ENCODE results near the gene CCDC171. TPM values are rescaled to one million over a fixed set of nuclear protein-coding genes. Genes with fewer than 3 reads are reported as not detected.

CCDC171 gene
- total and polyA plus RNA-seq, 8 donors = 1.5 to 3.7 (median 2.7) TPM

GRCh38 chr9:16022228-16022627 lies 469.4 kb downstream of the CCDC171 start:
- Histone ChIP-seq H3K4me1 (no peaks in the 10 kb centered on the region), H3K27ac (no peak overlapping the region), H3K4me3 (no peak overlapping the region), H3K9me3 (no peaks in the 10 kb centered on the region), H3K27me3 (no peaks in the 10 kb centered on the region), H3K36me3 (no peaks in the 10 kb centered on the region)
- ATAC-seq (no peak), FAIRE-seq (no peak), DNase-seq (no peak)
- 74 to 76% methylated on average over 3 of the region's 3 CpGs for WGBS, 2 donors
- intact Hi-C loops (cut with DNase I) = no loop called here
- TF ChIP-seq CTCF (IDR thresholded peaks at IDR 0.05) = no peak

GRCh38 chr9:16023446-16023845 lies 470.6 kb downstream of the CCDC171 start:
- no peaks in the 10 kb centered on the region for H3K36me3 ChIP-seq
- 93 to 100% methylated on average over 1 of the region's 1 CpG for WGBS, 2 donors
- H3K9me3 ChIP-seq = no peaks in the 10 kb centered on the region
- H3K27ac ChIP-seq = no peak overlapping the region
- TF ChIP-seq CTCF (IDR thresholded peaks at IDR 0.05) = no peak
- FAIRE-seq (no peak), ATAC-seq (no peak), DNase-seq (no peak)
- no peaks in the 10 kb centered on the region for H3K27me3 ChIP-seq
- intact Hi-C loops (cut with DNase I) = no loop called here
- H3K4me3 ChIP-seq = no peak overlapping the region
- H3K4me1 ChIP-seq = no peaks in the 10 kb centered on the region

Other genes with a start within 250 kb of the CCDC171 start
- 10 to 100 TPM in 2 of 6 donors, 1 to 10 TPM in 4; 3.7 to 12.1 (median 6.1) TPM for gene TTC39B, start 245.8 kb upstream of the CCDC171 start, total RNA-seq
- 1 to 10 TPM; 1.5 to 2.2 TPM for gene TTC39B, start 245.8 kb upstream of the CCDC171 start, polyA plus RNA-seq
- 10 to 100 TPM in 2 of 6 donors, 1 to 10 TPM in 4; 7.0 to 16.0 (median 8.7) TPM for gene SNAPC3, start 130.2 kb upstream of the CCDC171 start, total RNA-seq
- gene SNAPC3, start 130.2 kb upstream of the CCDC171 start, polyA plus RNA-seq = 10 to 100 TPM in 1 of 2 donors, 1 to 10 TPM in 1; 8.6 to 10.2 TPM
- gene PSIP1, start 42.1 kb upstream of the CCDC171 start, total RNA-seq = 10 to 100 TPM in 4 of 6 donors, 1 to 10 TPM in 2; 9.0 to 15.5 (median 11.2) TPM
- 10 to 100 TPM in 1 of 2 donors, 1 to 10 TPM in 1; 10.0 to 18.9 TPM for gene PSIP1, start 42.1 kb upstream of the CCDC171 start, polyA plus RNA-seq